Stimulated activated CD4-positive, alpha-beta T cell treated with anti-CD3 and anti-CD28 coated beads, Interleukin-4, amount 100 ng/mL, for 48 hours (primary cell): ENCODE results near the gene CHD1.

Experiments used
- DNase-seq, 2 donors: peaks; one replicate each; pipeline ENCODE4 v3.0.0-alpha.2; 2020; ENCODE audit warnings: low read depth in 2 of 2

CHD1 gene

GRCh38 chr5:98813755-98814154 lies 115.1 kb downstream of the CHD1 start:
- DNase-seq = no peak

- DNase-seq = no peak
These were observed 118.6 kb downstream of the CHD1 start for GRCh38 chr5:98810206-98810605.

GRCh38 chr5:98807806-98808205 lies 121.0 kb downstream of the CHD1 start:
- no peak for DNase-seq

GRCh38 chr5:98805070-98805469 lies 123.7 kb downstream of the CHD1 start:
- DNase-seq = no peak

- DNase-seq = no peak
These were observed 124.7 kb downstream of the CHD1 start for GRCh38 chr5:98804066-98804465.
